H1 (cell line): ENCODE measurements around the gene CHRD.

ENCODE experiments used
- CBX8 ChIP-seq: fragments of 300-800, 300-1000 bp; sonication (generic); IDR thresholded peaks from 2 replicates; pipeline ENCODE4 v1.7.1; 2016; ENCODE audit warnings: low read depth, low read length, borderline replicate concordance
- CEBPB ChIP-seq: IDR thresholded peaks from 2 replicates; pipeline ENCODE4 v1.6.1; 2012; ENCODE audit warnings: low read depth, low read length
- CTCF ChIP-seq, 3 experiments: IDR thresholded peaks; 1 replicate in 2 of 3; 2 replicates in 1 of 3; pipeline versions ENCODE4 v1.5.1 to v1.6.1; 2011; ENCODE audit warnings: low read length in 3 of 3, mild to moderate bottlenecking in 3 of 3, inconsistent platforms in 2 of 3, low read depth in 1 of 3, moderate library complexity in 1 of 3; ENCODE audit not compliant: insufficient read depth in 1 of 3; ENCODE audit errors: control extremely low read depth in 1 of 3
- EGR1 ChIP-seq: IDR thresholded peaks from 2 replicates; pipeline ENCODE4 v1.6.1; 2011; ENCODE audit warnings: low read depth, low read length, borderline replicate concordance
- EZH2 ChIP-seq: fragments of 200-600 bp; sonication (generic); IDR thresholded peaks from 2 replicates; pipeline ENCODE4 v1.7.1; 2012; ENCODE audit warnings: low read depth, mild to moderate bottlenecking, moderate library complexity, low read length, inconsistent platforms; ENCODE audit not compliant: severe bottlenecking
- GTF2F1 ChIP-seq: IDR thresholded peaks from 2 replicates; pipeline ENCODE4 v1.6.1; 2012; ENCODE audit warnings: low read depth, low read length, improper control_type of control experiment, borderline replicate concordance
- NRF1 ChIP-seq: IDR thresholded peaks from 2 replicates; pipeline ENCODE4 v1.6.1; 2011; ENCODE audit warnings: mild to moderate bottlenecking, low read depth, low read length, improper control_type of control experiment
- RAD21 ChIP-seq, 2 experiments: IDR thresholded peaks in 1 of 2; conservative IDR thresholded peaks in 1 of 2; 2 replicates each; pipeline ENCODE4 v1.6.1; 2011; ENCODE audit warnings: low read depth in 2 of 2, low read length in 2 of 2, improper control_type of control experiment in 1 of 2, inconsistent platforms in 1 of 2, mild to moderate bottlenecking in 1 of 2, moderate library complexity in 1 of 2
- TAF1 ChIP-seq: IDR thresholded peaks from 2 replicates; pipeline ENCODE4 v1.6.1; 2011; ENCODE audit warnings: mild to moderate bottlenecking, low read depth, low read length

- TF ChIP-seq CTCF (IDR thresholded peaks at IDR 0.05; ENCODE audit: control extremely low read depth in 1 of 3, insufficient read depth in 1 of 3, low read depth in 1 of 3, low read length in 3 of 3) (no peak), EZH2 (no peak), NRF1 (no peak), CEBPB (no peak), TAF1 (no peak), GTF2F1 (no peak), RAD21 (IDR thresholded peaks at IDR 0.05 in 1 of 2, conservative IDR thresholded peaks at IDR 0.05 in 1 of 2; ENCODE audit: low read depth in 2 of 2, low read length in 2 of 2) (no peak), EGR1 (no peak), CBX8 (no peak)
These were observed 2.6 kb downstream of the CHRD start for GRCh38 chr3:184382326-184383032.
